Uterus (tissue), 2 donors: ENCODE results near the gene CELF4.

ENCODE experiments used
- CTCF ChIP-seq, 4 experiments: fragments of 200-600 bp in 2 of 4; fragments of 450-650 bp in 2 of 4; sonication (generic) in 2 of 4; IDR thresholded peaks; one replicate each; pipeline ENCODE4 v1.5.1; 2016 to 2019; ENCODE audit warnings: antibody characterized with exemption in 4 of 4, mild to moderate bottlenecking in 2 of 4, moderate library complexity in 1 of 4
- POLR2A ChIP-seq, 2 donors: fragments of 450-650 bp; IDR thresholded peaks; one replicate each; pipeline ENCODE4 v1.6.1; 2016; ENCODE audit warnings: antibody characterized with exemption in 2 of 2, mild to moderate bottlenecking in 1 of 2, moderate library complexity in 1 of 2

GRCh38 chr18:37497853-37498518, 67.6 kb downstream of the CELF4 start:
- TF ChIP-seq CTCF (IDR thresholded peaks at IDR 0.05) (no peak), POLR2A (IDR thresholded peaks at IDR 0.05) (no peak)
